Measurements from ENCODE around the gene LRRC75A. TPM values are rescaled to one million over a fixed set of nuclear protein-coding genes. Genes with fewer than 3 reads are reported as not detected.

The LRRC75A gene
- total and polyA plus RNA-seq, 2 of the 8 experiments (the other 6 are each of a cell fraction or from before 2014, with no cell fraction given) = 9.7 to 9.9 TPM

- no peak for TF ChIP-seq RNF2 (IDR thresholded peaks at IDR 0.05; ENCODE audit: borderline replicate concordance, low read depth, low read length, missing control alignments, poor library complexity, severe bottlenecking)
- no peak for TF ChIP-seq POLR2A (IDR thresholded peaks at IDR 0.05; ENCODE audit: control extremely low read depth in 1 of 2, low read depth in 2 of 2, low read length in 2 of 2)
- TF ChIP-seq SP4 (IDR thresholded peaks at IDR 0.05; ENCODE audit: low read length) = no peak
Observed at GRCh38 chr17:16462070-16462864, 29.7 kb downstream of the LRRC75A start (continued).

Data from H1 (cell line).